ENCODE results near the gene PHF23.
A peak's percentile ranks its signal among the peaks of the same experiment; 100 is the strongest.

The PHF23 gene

GRCh38 chr17:7234083-7234951 is 4.9 kb downstream of the PHF23 start, which contains the start of gene DVL2:
Gene DVL2 (minus strand): TSS chr17:7234517. CDS start chr17:7234262, 255 bp downstream.
- peak within 1 kb of the TSS; percentile 93 for H3K4me3 ChIP-seq (ENCODE audit: low read length)
- no peaks in the 10 kb centered on the region for H3K9me3 ChIP-seq (ENCODE audit: control insufficient read depth, low read length)
- peak within 1 kb of the TSS; percentile 95 for H3K9ac ChIP-seq (ENCODE audit: low read length)
- peak; percentile 98 for DNase-seq (ENCODE audit: low read depth)
- H3K27me3 ChIP-seq (replicated peaks; ENCODE audit: control insufficient read depth, insufficient read depth, low read length): no peaks in the 10 kb centered on the region
- H3K36me3 ChIP-seq (ENCODE audit: control insufficient read depth, insufficient read depth, low read length, severe bottlenecking): peaks cover 41% of the 10 kb centered on the region
- H3K4me1 ChIP-seq (ENCODE audit: control insufficient read depth, insufficient read depth, low read length): peaks cover 40% of the 10 kb centered on the region

GRCh38 chr17:7233701-7234082 is 5.6 kb downstream of the PHF23 start:
- DNase-seq (ENCODE audit: low read depth): no peak
- Histone ChIP-seq H3K36me3 (ENCODE audit: control insufficient read depth, insufficient read depth, low read length, severe bottlenecking) (peaks cover 47% of the 10 kb centered on the region), H3K9ac (ENCODE audit: low read length) (peak overlapping the region; percentile 95)

GRCh38 chr17:7232114-7232513 is 7.1 kb downstream of the PHF23 start:
- Histone ChIP-seq H3K4me1 (ENCODE audit: control insufficient read depth, insufficient read depth, low read length) (peaks cover 40% of the 10 kb centered on the region), H3K36me3 (ENCODE audit: control insufficient read depth, insufficient read depth, low read length, severe bottlenecking) (peaks cover 60% of the 10 kb centered on the region), H3K27me3 (replicated peaks; ENCODE audit: control insufficient read depth, insufficient read depth, low read length) (no peaks in the 10 kb centered on the region)

More at GRCh38 chr17:7233701-7234082, 5.6 kb downstream of the PHF23 start:
- peaks cover 40% of the 10 kb centered on the region for H3K4me1 ChIP-seq (ENCODE audit: control insufficient read depth, insufficient read depth, low read length)
- H3K4me3 ChIP-seq (ENCODE audit: low read length): peak overlapping the region; percentile 93
- no peaks in the 10 kb centered on the region for H3K27me3 ChIP-seq (replicated peaks; ENCODE audit: control insufficient read depth, insufficient read depth, low read length)
- no peaks in the 10 kb centered on the region for H3K9me3 ChIP-seq (ENCODE audit: control insufficient read depth, low read length)

GRCh38 chr17:7229504-7229903 is 9.8 kb downstream of the PHF23 start:
- Histone ChIP-seq H3K36me3 (ENCODE audit: control insufficient read depth, insufficient read depth, low read length, severe bottlenecking) (peaks cover 60% of the 10 kb centered on the region), H3K4me1 (ENCODE audit: control insufficient read depth, insufficient read depth, low read length) (peaks cover 17% of the 10 kb centered on the region)

More at GRCh38 chr17:7232114-7232513, 7.1 kb downstream of the PHF23 start:
- peak overlapping the region; percentile 95 for H3K9ac ChIP-seq (ENCODE audit: low read length)
- peak overlapping the region; percentile 93 for H3K4me3 ChIP-seq (ENCODE audit: low read length)
- DNase-seq (ENCODE audit: low read depth): no peak
- H3K9me3 ChIP-seq (ENCODE audit: control insufficient read depth, low read length): no peaks in the 10 kb centered on the region

GRCh38 chr17:7228920-7229319 is 10.3 kb downstream of the PHF23 start:
- DNase-seq (ENCODE audit: low read depth): no peak
- Histone ChIP-seq H3K36me3 (ENCODE audit: control insufficient read depth, insufficient read depth, low read length, severe bottlenecking) (peaks cover 64% of the 10 kb centered on the region), H3K9ac (ENCODE audit: low read length) (no peak overlapping the region), H3K4me1 (ENCODE audit: control insufficient read depth, insufficient read depth, low read length) (peaks cover 20% of the 10 kb centered on the region), H3K4me3 (ENCODE audit: low read length) (no peak overlapping the region), H3K9me3 (ENCODE audit: control insufficient read depth, low read length) (no peaks in the 10 kb centered on the region), H3K27me3 (replicated peaks; ENCODE audit: control insufficient read depth, insufficient read depth, low read length) (no peaks in the 10 kb centered on the region)

More at GRCh38 chr17:7229504-7229903, 9.8 kb downstream of the PHF23 start:
- Histone ChIP-seq H3K9me3 (ENCODE audit: control insufficient read depth, low read length) (no peaks in the 10 kb centered on the region), H3K27me3 (replicated peaks; ENCODE audit: control insufficient read depth, insufficient read depth, low read length) (no peaks in the 10 kb centered on the region), H3K4me3 (ENCODE audit: low read length) (no peak overlapping the region), H3K9ac (ENCODE audit: low read length) (no peak overlapping the region)
- DNase-seq (ENCODE audit: low read depth): no peak

- no peaks in the 10 kb centered on the region for H3K27me3 ChIP-seq (replicated peaks; ENCODE audit: control insufficient read depth, insufficient read depth, low read length)
- no peaks in the 10 kb centered on the region for H3K9me3 ChIP-seq (ENCODE audit: control insufficient read depth, low read length)
- H3K4me1 ChIP-seq (ENCODE audit: control insufficient read depth, insufficient read depth, low read length): peaks cover 26% of the 10 kb centered on the region
- no peak overlapping the region for H3K4me3 ChIP-seq (ENCODE audit: low read length)
- peaks cover 83% of the 10 kb centered on the region for H3K36me3 ChIP-seq (ENCODE audit: control insufficient read depth, insufficient read depth, low read length, severe bottlenecking)
- DNase-seq (ENCODE audit: low read depth): no peak
- no peak overlapping the region for H3K9ac ChIP-seq (ENCODE audit: low read length)
Observed at GRCh38 chr17:7226721-7227710, 12.2 kb downstream of the PHF23 start.

- peaks cover 34% of the 10 kb centered on the region for H3K4me1 ChIP-seq (ENCODE audit: control insufficient read depth, insufficient read depth, low read length)
- peaks cover 88% of the 10 kb centered on the region for H3K36me3 ChIP-seq (ENCODE audit: control insufficient read depth, insufficient read depth, low read length, severe bottlenecking)
- no peaks in the 10 kb centered on the region for H3K9me3 ChIP-seq (ENCODE audit: control insufficient read depth, low read length)
- H3K27me3 ChIP-seq (replicated peaks; ENCODE audit: control insufficient read depth, insufficient read depth, low read length): no peaks in the 10 kb centered on the region
- no peak for DNase-seq (ENCODE audit: low read depth)
- no peak overlapping the region for H3K4me3 ChIP-seq (ENCODE audit: low read length)
- H3K9ac ChIP-seq (ENCODE audit: low read length): no peak overlapping the region
Observed at GRCh38 chr17:7225711-7226331, 13.4 kb downstream of the PHF23 start.

- H3K9ac ChIP-seq (ENCODE audit: low read length): no peak overlapping the region
- H3K27me3 ChIP-seq (replicated peaks; ENCODE audit: control insufficient read depth, insufficient read depth, low read length): no peaks in the 10 kb centered on the region
- no peaks in the 10 kb centered on the region for H3K9me3 ChIP-seq (ENCODE audit: control insufficient read depth, low read length)
- peaks cover 39% of the 10 kb centered on the region for H3K4me1 ChIP-seq (ENCODE audit: control insufficient read depth, insufficient read depth, low read length)
- no peak overlapping the region for H3K4me3 ChIP-seq (ENCODE audit: low read length)
- peaks cover 79% of the 10 kb centered on the region for H3K36me3 ChIP-seq (ENCODE audit: control insufficient read depth, insufficient read depth, low read length, severe bottlenecking)
- DNase-seq (ENCODE audit: low read depth): no peak
Observed at GRCh38 chr17:7224661-7225111, 14.6 kb downstream of the PHF23 start.

GRCh38 chr17:7224110-7224509 is 15.1 kb downstream of the PHF23 start:
- H3K4me1 ChIP-seq (ENCODE audit: control insufficient read depth, insufficient read depth, low read length): peaks cover 44% of the 10 kb centered on the region
- H3K36me3 ChIP-seq (ENCODE audit: control insufficient read depth, insufficient read depth, low read length, severe bottlenecking): peaks cover 73% of the 10 kb centered on the region
- H3K27me3 ChIP-seq (replicated peaks; ENCODE audit: control insufficient read depth, insufficient read depth, low read length): no peaks in the 10 kb centered on the region
- DNase-seq (ENCODE audit: low read depth): no peak
- H3K9ac ChIP-seq (ENCODE audit: low read length): peak overlapping the region; percentile 23
- H3K4me3 ChIP-seq (ENCODE audit: low read length): no peak overlapping the region
- no peaks in the 10 kb centered on the region for H3K9me3 ChIP-seq (ENCODE audit: control insufficient read depth, low read length)

- no peak for DNase-seq (ENCODE audit: low read depth)
- peak overlapping the region; percentile 23 for H3K9ac ChIP-seq (ENCODE audit: low read length)
- H3K4me1 ChIP-seq (ENCODE audit: control insufficient read depth, insufficient read depth, low read length): peaks cover 49% of the 10 kb centered on the region
- peaks cover 66% of the 10 kb centered on the region for H3K36me3 ChIP-seq (ENCODE audit: control insufficient read depth, insufficient read depth, low read length, severe bottlenecking)
- no peaks in the 10 kb centered on the region for H3K9me3 ChIP-seq (ENCODE audit: control insufficient read depth, low read length)
- H3K27me3 ChIP-seq (replicated peaks; ENCODE audit: control insufficient read depth, insufficient read depth, low read length): no peaks in the 10 kb centered on the region
- H3K4me3 ChIP-seq (ENCODE audit: low read length): no peak overlapping the region
Observed at GRCh38 chr17:7223375-7223774, 15.9 kb downstream of the PHF23 start.
